Ascending aorta (tissue), 2 donors: ENCODE measurements around the gene TMEM181. TPM values are rescaled to one million over a fixed set of nuclear protein-coding genes. Genes with fewer than 3 reads are reported as not detected.
"Not testable (repeated sequence)": the region's sequence is repeated elsewhere in the genome, so short reads cannot be mapped to it uniquely, and the experiment has no call there.

Experiments used
- DNase-seq, 2 donors: peaks; one replicate each; pipeline ENCODE4 v3.0.0-alpha.2; 2019; ENCODE audit warnings: low spot score in 2 of 2
- H3K27ac ChIP-seq, 2 donors: fragments of 200-600 bp; sonication (generic); one replicate each; pipeline ENCODE4 v1.5.1; 2016 to 2017; ENCODE audit warnings: mild to moderate bottlenecking in 1 of 2
- H3K27me3 ChIP-seq: fragments of 200-600 bp; sonication (generic); one replicate; pipeline ENCODE4 v1.5.1; 2017
- H3K36me3 ChIP-seq, 2 donors: fragments of 200-600 bp; sonication (generic); one replicate each; pipeline ENCODE4 v1.5.1; 2016
- H3K4me1 ChIP-seq, 2 donors: fragments of 200-600 bp; sonication (generic); one replicate each; pipeline ENCODE4 v1.5.1; 2016 to 2017; ENCODE audit warnings: mild to moderate bottlenecking in 1 of 2
- H3K4me3 ChIP-seq, 2 donors: fragments of 200-600 bp; sonication (generic); one replicate each; pipeline ENCODE4 v1.5.1; 2016 to 2017; ENCODE audit warnings: mild to moderate bottlenecking in 1 of 2
- H3K9me3 ChIP-seq, 2 donors: fragments of 200-600 bp; sonication (generic); one replicate each; pipeline ENCODE4 v1.5.1; 2016
- intact Hi-C: fragments of 100-400 bp; cut with DNase I; formaldehyde crosslinking; loops from one replicate; pipeline ENCODE4 v1.15.1; 2023
- total RNA-seq: library from RNA; depleted of rRNA; stranded (reverse); fragments of >200 nt; gene quantifications from one replicate; pipeline ENCODE4 v1.1.0, GENCODE V29; 2016
- TF ChIP-seq, protein P1 (sequence below), 3 experiments: fragments of 200-600 bp in 2 of 3; fragments of 450-650 bp in 1 of 3; sonication (generic) in 2 of 3; IDR thresholded peaks; one replicate each; pipeline ENCODE4 v1.5.1; 2016 to 2019; ENCODE audit warnings: antibody characterized with exemption in 3 of 3, mild to moderate bottlenecking in 1 of 3, moderate library complexity in 1 of 3

TMEM181 gene
- total RNA-seq, 1 donor from 2014 or later = 16.3 TPM

DNA sequence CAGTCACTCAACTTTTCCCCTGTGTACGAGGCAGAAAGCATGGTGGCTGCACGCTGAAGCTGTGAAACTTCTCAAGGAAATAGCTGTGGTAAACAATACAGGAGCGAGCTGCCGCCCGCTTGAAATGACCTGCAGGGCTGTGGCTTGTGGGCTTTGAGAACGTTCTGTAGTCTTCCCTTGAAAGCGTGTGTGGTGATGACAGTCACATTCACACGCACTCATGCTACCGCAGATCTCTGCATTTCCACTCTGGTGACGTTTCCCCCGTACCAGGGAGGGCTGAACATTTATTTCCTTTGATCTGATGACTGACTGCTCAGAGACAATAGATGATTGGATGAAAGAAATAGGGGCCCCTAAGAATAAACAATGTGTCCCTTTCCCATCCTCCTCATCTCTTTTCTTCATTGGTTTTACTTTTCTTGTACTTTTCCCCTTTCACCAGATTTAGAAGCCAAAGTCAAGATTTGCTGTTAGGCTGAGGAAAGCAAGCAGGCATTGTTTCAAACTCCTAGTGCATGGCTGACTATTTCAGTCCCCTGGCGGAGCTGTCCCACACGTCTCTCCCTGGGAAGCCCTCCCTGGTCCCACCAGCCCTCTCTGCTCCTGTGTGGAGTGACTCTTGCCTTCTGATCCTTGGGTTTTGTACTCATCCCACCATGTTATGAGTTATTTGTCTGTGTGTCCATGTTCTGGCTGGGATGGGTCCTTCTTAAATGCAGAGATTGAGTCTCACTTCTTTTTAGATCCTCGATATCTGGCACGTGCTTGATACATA, 93.9 kb downstream of the TMEM181 start:
- intact Hi-C loops = no loop called here
- Histone ChIP-seq H3K4me3 (no peak overlapping the region), H3K36me3 (no peaks in the 10 kb centered on the region), H3K27me3 (no peaks in the 10 kb centered on the region), H3K4me1 (peaks cover 0 to 10% of the 10 kb centered on the region in 2 donors), H3K27ac (peak overlapping the region; percentile 56 to 65), H3K9me3 (no peaks in the 10 kb centered on the region)
- DNase-seq = peak; percentile 53 to 80
- TF ChIP-seq, protein P1, sequence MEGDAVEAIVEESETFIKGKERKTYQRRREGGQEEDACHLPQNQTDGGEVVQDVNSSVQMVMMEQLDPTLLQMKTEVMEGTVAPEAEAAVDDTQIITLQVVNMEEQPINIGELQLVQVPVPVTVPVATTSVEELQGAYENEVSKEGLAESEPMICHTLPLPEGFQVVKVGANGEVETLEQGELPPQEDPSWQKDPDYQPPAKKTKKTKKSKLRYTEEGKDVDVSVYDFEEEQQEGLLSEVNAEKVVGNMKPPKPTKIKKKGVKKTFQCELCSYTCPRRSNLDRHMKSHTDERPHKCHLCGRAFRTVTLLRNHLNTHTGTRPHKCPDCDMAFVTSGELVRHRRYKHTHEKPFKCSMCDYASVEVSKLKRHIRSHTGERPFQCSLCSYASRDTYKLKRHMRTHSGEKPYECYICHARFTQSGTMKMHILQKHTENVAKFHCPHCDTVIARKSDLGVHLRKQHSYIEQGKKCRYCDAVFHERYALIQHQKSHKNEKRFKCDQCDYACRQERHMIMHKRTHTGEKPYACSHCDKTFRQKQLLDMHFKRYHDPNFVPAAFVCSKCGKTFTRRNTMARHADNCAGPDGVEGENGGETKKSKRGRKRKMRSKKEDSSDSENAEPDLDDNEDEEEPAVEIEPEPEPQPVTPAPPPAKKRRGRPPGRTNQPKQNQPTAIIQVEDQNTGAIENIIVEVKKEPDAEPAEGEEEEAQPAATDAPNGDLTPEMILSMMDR (IDR thresholded peaks at IDR 0.05) = no peak

DNA sequence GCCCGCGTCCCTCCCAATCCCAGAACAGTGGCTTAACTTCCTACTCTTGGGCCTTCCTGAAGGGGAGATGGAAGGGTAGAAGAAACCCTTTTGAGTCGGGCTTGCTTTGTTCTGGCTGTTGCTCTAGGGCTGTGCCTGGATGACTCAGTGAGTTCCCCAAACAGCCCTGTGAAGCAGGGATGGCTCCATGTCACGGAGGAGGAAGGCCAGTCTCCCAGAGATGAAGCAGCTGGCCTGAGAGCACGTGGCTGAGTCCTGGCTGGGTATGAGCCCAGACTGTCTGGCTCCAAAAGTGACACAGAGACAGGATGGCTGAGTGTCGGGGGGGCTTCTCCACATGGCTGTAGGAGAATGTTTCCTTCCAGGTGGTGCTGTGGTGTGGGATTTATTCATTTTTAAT, 94.6 kb downstream of the TMEM181 start:
- Histone ChIP-seq H3K4me1 (peaks cover 0 to 3% of the 10 kb centered on the region in 2 donors), H3K9me3 (no peaks in the 10 kb centered on the region), H3K36me3 (no peaks in the 10 kb centered on the region), H3K4me3 (no peak overlapping the region), H3K27ac (peak overlapping the region; percentile 56 to 65), H3K27me3 (no peaks in the 10 kb centered on the region)
- TF ChIP-seq, protein P1 (IDR thresholded peaks at IDR 0.05) = no peak
- DNase-seq = peak; percentile 54 to 79
- intact Hi-C loops = no loop called here

DNA sequence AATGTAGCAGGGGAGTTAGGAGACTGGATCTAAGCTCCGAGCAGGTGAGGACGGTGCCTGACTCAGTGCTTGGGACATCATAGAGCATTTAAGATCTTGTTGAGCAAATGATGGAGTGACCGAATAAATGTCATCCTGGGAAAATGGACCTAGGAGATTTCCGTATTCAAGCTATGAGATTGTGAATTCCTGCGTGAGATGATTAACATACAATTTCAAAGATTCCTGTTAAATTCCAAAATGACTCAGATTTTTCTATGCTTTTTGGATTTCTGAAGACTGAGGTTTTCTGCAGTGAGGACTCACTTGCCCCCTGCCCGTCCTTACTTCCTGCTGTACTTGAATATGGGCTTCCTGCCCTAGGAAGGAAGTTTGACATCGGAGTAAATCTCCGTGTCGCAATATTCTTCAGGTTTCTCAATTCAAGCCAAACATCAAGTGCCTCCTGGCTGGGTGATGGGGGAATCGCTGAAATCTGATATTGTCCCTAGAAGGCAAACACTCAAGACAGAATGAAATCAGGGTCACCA, 95.1 kb downstream of the TMEM181 start:
- Histone ChIP-seq H3K27me3 (no peaks in the 10 kb centered on the region), H3K9me3 (no peaks in the 10 kb centered on the region), H3K27ac (no peak overlapping the region), H3K4me1 (no peaks in the 10 kb centered on the region), H3K36me3 (no peaks in the 10 kb centered on the region), H3K4me3 (no peak overlapping the region)
- peak in 1 of 2 donors; percentile 60 for DNase-seq
- intact Hi-C loops = no loop called here
- TF ChIP-seq, protein P1 (IDR thresholded peaks at IDR 0.05) = no peak

DNA sequence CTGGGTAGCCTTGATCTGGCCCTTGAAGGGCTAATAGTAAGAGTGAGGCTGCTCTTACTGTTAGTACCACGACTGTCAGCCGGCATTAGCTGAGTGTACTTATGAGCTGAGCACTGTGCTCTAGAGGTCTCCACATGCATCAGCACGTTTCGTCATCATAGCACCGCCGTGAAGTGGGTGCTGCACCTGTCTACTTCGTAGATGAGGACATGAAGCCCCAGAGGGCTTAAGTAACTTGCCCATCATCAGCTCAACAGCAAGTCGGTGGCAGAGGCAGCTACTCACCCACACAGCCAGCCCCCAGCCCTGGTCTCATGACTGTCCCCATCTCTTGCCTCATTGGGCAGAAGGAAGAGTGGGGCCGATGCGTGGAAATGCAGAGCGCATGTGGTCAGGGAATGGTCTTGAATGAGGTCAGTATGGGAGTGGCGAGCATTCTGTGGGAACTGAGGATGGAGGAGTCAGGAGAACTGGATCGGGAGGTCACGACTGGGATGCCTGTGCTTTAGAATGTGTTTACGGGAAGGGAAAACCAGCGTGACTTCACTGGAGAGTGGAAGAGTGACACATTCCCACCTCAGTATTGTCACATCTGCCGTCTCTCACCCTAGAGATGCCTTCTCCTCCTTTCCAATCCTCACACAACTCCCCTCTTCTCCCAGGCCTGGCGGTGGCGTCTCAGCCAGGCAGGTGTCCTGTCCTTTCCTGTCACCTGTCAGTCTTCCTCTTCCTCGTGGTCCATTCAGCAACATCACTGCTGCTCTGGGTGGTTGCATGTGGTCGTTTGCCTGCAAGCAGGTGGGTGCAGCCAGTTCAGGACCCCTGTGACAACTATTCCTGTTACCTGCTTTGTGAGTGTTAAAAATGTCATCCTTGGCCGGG, 95.9 kb downstream of the TMEM181 start:
- no peak overlapping the region for H3K4me3 ChIP-seq
- no peaks in the 10 kb centered on the region for H3K4me1 ChIP-seq
- H3K27ac ChIP-seq = no peak overlapping the region
- no peaks in the 10 kb centered on the region for H3K36me3 ChIP-seq
- DNase-seq = peak in 1 of 2 donors; percentile 59
- intact Hi-C loops = no loop called here
- no peaks in the 10 kb centered on the region for H3K27me3 ChIP-seq
- H3K9me3 ChIP-seq = no peaks in the 10 kb centered on the region
- TF ChIP-seq, protein P1 (IDR thresholded peaks at IDR 0.05) = no peak

DNA sequence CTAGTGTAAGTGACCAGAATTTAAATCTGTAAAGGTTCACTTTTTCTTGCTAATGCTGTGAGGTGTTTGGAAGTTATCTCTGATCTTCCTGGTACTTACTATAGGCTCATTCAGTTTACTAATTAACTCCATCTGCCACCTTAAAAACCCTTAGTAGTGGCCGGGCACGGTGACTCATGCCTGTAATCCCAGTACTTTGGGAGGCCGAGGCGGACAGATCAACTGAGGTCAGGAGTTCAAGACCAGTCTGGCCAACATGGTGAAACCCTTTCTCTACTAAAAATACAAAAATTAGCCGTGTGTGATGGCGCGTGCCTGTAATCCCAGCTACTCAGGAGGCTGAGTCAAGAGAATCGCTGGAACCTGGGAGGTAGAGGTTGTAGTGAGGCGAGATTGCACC, 97.1 kb downstream of the TMEM181 start:
- H3K36me3 ChIP-seq, H3K9me3 ChIP-seq, H3K4me3 ChIP-seq, H3K27me3 ChIP-seq, intact Hi-C loops, H3K4me1 ChIP-seq, H3K27ac ChIP-seq: not testable (repeated sequence)
- peak in 1 of 2 donors; percentile 54 for DNase-seq
